Body of pancreas (tissue), 4 donors: ENCODE measurements around the gene CLHC1.

Experiments
- CTCF ChIP-seq, 7 experiments: fragments of 450-650 bp in 4 of 7; fragments of 200-600 bp in 3 of 7; sonication (generic) in 3 of 7; IDR thresholded peaks; one replicate each; pipeline ENCODE4 v1.5.1; 2016 to 2019; ENCODE audit warnings: antibody characterized with exemption in 7 of 7
- POLR2A ChIP-seq, 3 donors: fragments of 450-650 bp; IDR thresholded peaks; one replicate each; pipeline ENCODE4 v1.6.1; 2016; ENCODE audit warnings: antibody characterized with exemption in 3 of 3, mild to moderate bottlenecking in 2 of 3

- TF ChIP-seq CTCF (IDR thresholded peaks at IDR 0.05) (no peak), POLR2A (IDR thresholded peaks at IDR 0.05) (no peak)
Measured at GRCh38 chr2:55228226-55228563, 3.9 kb downstream of the CLHC1 start.
